OCI-LY3 (cell line): Measurements from ENCODE around the gene ASPRV1.

Experiments
- H2AFZ ChIP-seq: fragments of 200-600, 300-600 bp; shearing (Covaris generic); 2 replicates; pipeline ENCODE4 v1.6.0; 2014; ENCODE audit warnings: antibody characterized with exemption, low read depth, low read length
- H3K27ac ChIP-seq: fragments of 200-600, 300-600 bp; sonication (generic); 2 replicates; pipeline ENCODE4 v1.5.1; 2014; ENCODE audit warnings: mild to moderate bottlenecking, low read length, moderate library complexity, mixed read lengths
- H3K27me3 ChIP-seq: fragments of 200-600, 300-600 bp; sonication (generic); 2 replicates; pipeline ENCODE4 v1.6.1; 2014; ENCODE audit warnings: low read depth, low read length, mixed read lengths
- H3K36me3 ChIP-seq: fragments of 200-600, 300-600 bp; sonication (generic); replicated peaks from 2 replicates; pipeline ENCODE3; 2014; ENCODE audit warnings: low read depth, low read length, mixed read lengths
- H3K4me1 ChIP-seq: fragments of 300-600, 200-600 bp; sonication (generic); 2 replicates; pipeline ENCODE4 v1.6.1; 2014; ENCODE audit warnings: low read length, mixed read lengths
- H3K4me2 ChIP-seq: fragments of 200-600, 300-600 bp; sonication (generic); 2 replicates; pipeline ENCODE4 v1.6.1; 2014; ENCODE audit warnings: low read length, mixed read lengths
- H3K4me3 ChIP-seq: fragments of 300-600, 200-600 bp; sonication (generic); 2 replicates; pipeline ENCODE4 v1.5.1; 2014; ENCODE audit warnings: antibody characterized with exemption, mild to moderate bottlenecking, low read length, moderate library complexity
- H3K79me2 ChIP-seq: fragments of 300-600, 200-600 bp; shearing (Covaris generic); 2 replicates; pipeline ENCODE4 v1.6.1; 2014; ENCODE audit warnings: mild to moderate bottlenecking, low read length, mixed read lengths
- H3K9ac ChIP-seq: fragments of 300-600, 200-600 bp; shearing (Covaris generic); 2 replicates; pipeline ENCODE4 v1.6.0; 2014; ENCODE audit warnings: mild to moderate bottlenecking, low read length, moderate library complexity
- H3K9me3 ChIP-seq: fragments of 200-600, 300-600 bp; shearing (Covaris generic); 2 replicates; pipeline ENCODE4 v1.6.1; 2014; ENCODE audit warnings: low read length, mixed read lengths; ENCODE audit not compliant: insufficient read depth
- H4K20me1 ChIP-seq: fragments of 200-600, 300-600 bp; sonication (generic); 2 replicates; pipeline ENCODE4 v1.6.1; 2016; ENCODE audit warnings: low read length, mixed read lengths; ENCODE audit not compliant: insufficient read depth
- CTCF ChIP-seq: fragments of 200-600, 300-600 bp; sonication (generic); IDR thresholded peaks from 2 replicates; pipeline ENCODE4 v1.5.1; 2014; ENCODE audit warnings: antibody characterized with exemption, low read length, low read depth
- EZH2phosphoT487 ChIP-seq: fragments of 200-600 bp; shearing (Covaris generic); IDR thresholded peaks from 2 replicates; pipeline ENCODE4 v1.6.1; 2018; ENCODE audit warnings: antibody characterized with exemption, mixed run types, low read depth

Gene ASPRV1

GRCh38 chr2:69916106-69916505 is 45.3 kb downstream of the ASPRV1 start:
- Histone ChIP-seq H3K4me1 (peaks cover 11% of the 10 kb centered on the region), H3K9me3 (no peaks in the 10 kb centered on the region), H3K79me2 (no peaks in the 10 kb centered on the region), H3K36me3 (no peaks in the 10 kb centered on the region), H3K4me3 (peak overlapping the region; percentile 95), H3K27ac (no peak overlapping the region), H3K27me3 (peaks cover 15% of the 10 kb centered on the region), H2AFZ (no peak overlapping the region), H4K20me1 (no peaks in the 10 kb centered on the region), H3K4me2 (peak overlapping the region; percentile 85), H3K9ac (0 out of 2 replicates have a peak overlapping the region, but pooled peaks have one; percentile 57)
- no peak for TF ChIP-seq CTCF
- TF ChIP-seq EZH2phosphoT487 = no peak

GRCh38 chr2:69914950-69915945 is 46.2 kb downstream of the ASPRV1 start, which contains the start of gene MXD1:
Gene MXD1, plus strand, starts transcription at chr2:69915109. Its CDS starts 222 bp downstream, at chr2:69915331.
- Histone ChIP-seq H3K27ac (peak within 1 kb of the TSS; percentile 52), H3K4me2 (peak within 1 kb of the TSS; percentile 85), H3K9ac (peak within 1 kb of the TSS; percentile 84), H3K79me2 (no peaks in the 10 kb centered on the region), H3K36me3 (peaks cover 4% of the 10 kb centered on the region), H3K4me1 (peaks cover 11% of the 10 kb centered on the region), H3K9me3 (no peaks in the 10 kb centered on the region), H3K27me3 (peaks cover 15% of the 10 kb centered on the region), H4K20me1 (no peaks in the 10 kb centered on the region), H2AFZ (peak within 1 kb of the TSS; percentile 60; the same call in 1 of the 2 replicates), H3K4me3 (peak within 1 kb of the TSS; percentile 95)
- TF ChIP-seq CTCF = no peak
- TF ChIP-seq EZH2phosphoT487 = no peak

- Histone ChIP-seq H3K27me3 (peaks cover 15% of the 10 kb centered on the region), H3K27ac (peak overlapping the region; percentile 52), H3K4me3 (peak overlapping the region; percentile 85), H3K79me2 (no peaks in the 10 kb centered on the region), H3K4me1 (peaks cover 11% of the 10 kb centered on the region), H3K4me2 (peak overlapping the region; percentile 77), H3K36me3 (peaks cover 5% of the 10 kb centered on the region), H4K20me1 (no peaks in the 10 kb centered on the region), H3K9me3 (no peaks in the 10 kb centered on the region), H3K9ac (peak overlapping the region; percentile 84), H2AFZ (no peak overlapping the region; the same call in 1 of the 2 replicates)
- TF ChIP-seq CTCF (peak; percentile 23; the same call in 1 of the 2 replicates), EZH2phosphoT487 (no peak)
Measured at GRCh38 chr2:69914164-69914949, 47.1 kb downstream of the ASPRV1 start.
